IMR-90 (cell line): ENCODE results near the gene PHC2. TPM values are rescaled to one million over a fixed set of nuclear protein-coding genes. Genes with fewer than 3 reads are reported as not detected.

Experiments
- ATAC-seq: fragments of 200-7000 bp; cut with Tn5 transposase; 2 replicates; pipeline ENCODE4 v1.9.1; 2020; ENCODE audit warnings: low read depth, mild to moderate bottlenecking, moderate library complexity
- BruUV-seq: library from RNA; stranded (reverse); fragments of 400-500 nt; replicated peaks from 2 replicates; lab custom pipeline; 2021; lab: Mats Ljungman, UMichigan
- CTCF ChIA-PET: fragments of 300-600 bp; formaldehyde crosslinking; extraction: SDS; loops from one replicate; lab custom pipeline; 2021; ENCODE audit warnings: antibody characterized with exemption; lab: Yijun Ruan, JAX
- POLR2A ChIA-PET: fragments of 300-600 bp; sonication (Branson Sonifier 250); formaldehyde crosslinking; loops from one replicate; lab custom pipeline; 2022; ENCODE audit warnings: antibody characterized with exemption; ENCODE audit not compliant: unreplicated experiment; lab: Charles Lee
- DNase-seq: peaks from one replicate; pipeline ENCODE4 v3.0.0; 2013
- H2AFZ ChIP-seq: replicated peaks from 2 replicates; pipeline ENCODE3; 2013; ENCODE audit warnings: low read length, mild to moderate bottlenecking; ENCODE audit not compliant: poor library complexity
- H2AK5ac ChIP-seq: 2 replicates; pipeline ENCODE4 v1.6.1; 2013; ENCODE audit warnings: low read depth, low read length, inconsistent platforms
- H2AK9ac ChIP-seq: replicated peaks from 2 replicates; pipeline ENCODE3; 2013; ENCODE audit warnings: mild to moderate bottlenecking, low read depth, low read length, moderate library complexity; ENCODE audit not compliant: poor library complexity
- H2BK120ac ChIP-seq: 2 replicates; pipeline ENCODE4 v1.6.1; 2013; ENCODE audit warnings: low read depth, low read length, inconsistent platforms
- H2BK15ac ChIP-seq: 3 replicates; pipeline ENCODE4 v1.6.1; 2013; ENCODE audit warnings: low read depth, low read length, inconsistent platforms
- H2BK20ac ChIP-seq: 2 replicates; pipeline ENCODE4 v1.6.1; 2013; ENCODE audit warnings: low read depth, mild to moderate bottlenecking, inconsistent platforms, low read length, moderate library complexity
- H2BK5ac ChIP-seq: 2 replicates; pipeline ENCODE4 v1.6.1; 2013; ENCODE audit warnings: mild to moderate bottlenecking, low read depth, low read length, inconsistent platforms; ENCODE audit not compliant: poor library complexity, severe bottlenecking
- H3K14ac ChIP-seq: replicated peaks from 2 replicates; pipeline ENCODE4 v1.6.1; 2013; ENCODE audit warnings: low read depth, low read length, inconsistent platforms
- H3K18ac ChIP-seq: 2 replicates; pipeline ENCODE4 v1.6.1; 2013; ENCODE audit warnings: low read depth, low read length, control low read depth
- H3K23ac ChIP-seq: 2 replicates; pipeline ENCODE4 v1.6.1; 2013; ENCODE audit warnings: low read depth, low read length, inconsistent platforms
- H3K27ac ChIP-seq: 2 replicates; pipeline ENCODE4 v1.5.1; 2013; ENCODE audit warnings: mild to moderate bottlenecking, control low read depth, low read length; ENCODE audit not compliant: insufficient read depth
- H3K27me3 ChIP-seq: 2 replicates; pipeline ENCODE4 v1.6.1; 2013; ENCODE audit warnings: low read length; ENCODE audit not compliant: control insufficient read depth, insufficient read depth
- H3K36me3 ChIP-seq: 2 replicates; pipeline ENCODE4 v1.6.1; 2013; ENCODE audit warnings: low read length, mixed read lengths; ENCODE audit not compliant: control insufficient read depth, insufficient read depth
- H3K4ac ChIP-seq: 2 replicates; pipeline ENCODE4 v1.6.1; 2013; ENCODE audit warnings: low read depth, low read length, inconsistent platforms
- H3K4me1 ChIP-seq: 2 replicates; pipeline ENCODE4 v1.6.1; 2013; ENCODE audit warnings: low read length, mixed read lengths; ENCODE audit not compliant: control insufficient read depth, insufficient read depth
- H3K4me2 ChIP-seq: 2 replicates; pipeline ENCODE4 v1.6.1; 2013; ENCODE audit warnings: low read depth, mild to moderate bottlenecking, control low read depth, low read length, moderate library complexity
- H3K4me3 ChIP-seq: 2 replicates; pipeline ENCODE4 v1.5.1; 2013; ENCODE audit warnings: low read depth, mild to moderate bottlenecking, control low read depth, low read length, moderate library complexity; ENCODE audit not compliant: insufficient read depth
- H3K56ac ChIP-seq: 2 replicates; pipeline ENCODE4 v1.6.1; 2013; ENCODE audit warnings: low read length, inconsistent platforms; ENCODE audit not compliant: insufficient read depth; ENCODE audit errors: extremely low read depth
- H3K79me1 ChIP-seq, 2 experiments: 2 replicates each; pipeline ENCODE4 v1.6.1; 2013; ENCODE audit warnings: low read length in 2 of 2, inconsistent platforms in 1 of 2, low read depth in 1 of 2
- H3K9ac ChIP-seq: 2 replicates; pipeline ENCODE4 v1.6.1; 2013; ENCODE audit warnings: low read depth, low read length, control low read depth
- H3K9me1 ChIP-seq: 2 replicates; pipeline ENCODE4 v1.6.1; 2013; ENCODE audit warnings: low read length, inconsistent platforms; ENCODE audit not compliant: insufficient read depth
- H3K9me3 ChIP-seq: 2 replicates; pipeline ENCODE4 v1.6.1; 2013; ENCODE audit warnings: low read length; ENCODE audit not compliant: control insufficient read depth, insufficient read depth
- H4K20me1 ChIP-seq: 2 replicates; pipeline ENCODE4 v1.6.1; 2013; ENCODE audit warnings: low read length, inconsistent platforms; ENCODE audit not compliant: insufficient read depth
- H4K5ac ChIP-seq: 2 replicates; pipeline ENCODE4 v1.6.1; 2013; ENCODE audit warnings: mild to moderate bottlenecking, low read depth, low read length, control low read depth
- H4K8ac ChIP-seq, 2 experiments: 2 replicates each; pipeline ENCODE4 v1.6.1; 2013; ENCODE audit warnings: low read depth in 2 of 2, low read length in 2 of 2, control low read depth in 1 of 2, inconsistent platforms in 1 of 2
- H4K91ac ChIP-seq: 2 replicates; pipeline ENCODE4 v1.6.1; 2013; ENCODE audit warnings: low read depth, low read length, inconsistent platforms; ENCODE audit not compliant: insufficient read depth
- BHLHE40 ChIP-seq: fragments of 150-350 bp; IDR thresholded peaks from 2 replicates; pipeline ENCODE4 v1.6.1; 2016; ENCODE audit warnings: mild to moderate bottlenecking, low read depth, low read length
- CEBPB ChIP-seq: IDR thresholded peaks from 2 replicates; pipeline ENCODE4 v1.6.1; 2012; ENCODE audit warnings: low read depth, low read length, improper control_type of control experiment
- CHD1 ChIP-seq: IDR thresholded peaks from 2 replicates; pipeline ENCODE4 v1.6.1; 2012; ENCODE audit warnings: low read depth, low read length, improper control_type of control experiment
- CTCF ChIP-seq: conservative IDR thresholded peaks from 2 replicates; pipeline ENCODE4 v1.5.1; 2012; ENCODE audit warnings: mild to moderate bottlenecking, low read depth, low read length, improper control_type of control experiment
- FOS ChIP-seq: fragments of 150-350 bp; IDR thresholded peaks from 2 replicates; pipeline ENCODE4 v1.6.1; 2016; ENCODE audit warnings: low read depth, low read length
- MAFK ChIP-seq: IDR thresholded peaks from 2 replicates; pipeline ENCODE4 v1.6.1; 2012; ENCODE audit warnings: low read depth, low read length, improper control_type of control experiment
- MAZ ChIP-seq: IDR thresholded peaks from 2 replicates; pipeline ENCODE4 v1.6.1; 2012; ENCODE audit warnings: low read depth, mild to moderate bottlenecking, low read length, improper control_type of control experiment, moderate library complexity, borderline replicate concordance
- RAD21 ChIP-seq: IDR thresholded peaks from 2 replicates; pipeline ENCODE4 v1.6.1; 2012; ENCODE audit warnings: low read length, improper control_type of control experiment
- RCOR1 ChIP-seq: IDR thresholded peaks from 2 replicates; pipeline ENCODE4 v1.6.1; 2012; ENCODE audit warnings: mild to moderate bottlenecking, low read length, improper control_type of control experiment; ENCODE audit not compliant: insufficient replicate concordance
- WGBS, 2 experiments: methylation state at CpG; one replicate each; pipeline versions ENCODE4 v1.1.5 to v1.1.7; 2013; ENCODE audit warnings: missing lambda C conversion rate in 2 of 2; ENCODE audit not compliant: insufficient read length in 1 of 2; ENCODE audit errors: extremely low coverage in 2 of 2; 5-methylcytosine and 5-hydroxymethylcytosine counted together
- dilution Hi-C: fragments of 300-500 bp; cut with HindIII; formaldehyde crosslinking; loops from one replicate; pipeline ENCODE4 v1.14.3; 2018; ENCODE audit warnings: low sequenced_read_pairs; ENCODE audit not compliant: unreplicated experiment
- in situ Hi-C: fragments of 300-500 bp; cut with MboI; formaldehyde crosslinking; loops from 3 replicates; pipeline ENCODE4 v1.14.3; 2019; ENCODE audit warnings: low sequenced_read_pairs, inconsistent platforms, mixed read lengths
- intact Hi-C: fragments of 100-400 bp; cut with micrococcal nuclease; formaldehyde crosslinking; loops from 2 replicates; pipeline ENCODE4 v1.10.0; 2022
- polyA plus RNA-seq, 3 experiments: library from polyadenylated mRNA; depleted of rRNA; stranded (reverse); fragments of >200 nt; gene quantifications; 2 replicates each; pipeline ENCODE4 v1.2.3, GENCODE V29; 2012; ENCODE audit warnings: low replicate concordance in 1 of 3
- total RNA-seq: library from RNA; depleted of rRNA; stranded (reverse); fragments of >200 nt; gene quantifications from 2 replicates; pipeline ENCODE4 v1.2.3, GENCODE V29; 2012

The PHC2 gene
- total and polyA plus RNA-seq, 2 of the 4 experiments (the other 2 are of a cell fraction): 46.4 to 98.1 TPM

GRCh38 chr1:33328817-33329216 lies 102.1 kb downstream of the PHC2 start:
- Histone ChIP-seq H2BK120ac (no peak overlapping the region), H4K5ac (no peak overlapping the region), H3K27me3 (no peaks in the 10 kb centered on the region), H4K91ac (no peak overlapping the region), H2BK5ac (peak overlapping the region; percentile 0), H3K9me3 (no peaks in the 10 kb centered on the region), H4K8ac (no peak overlapping the region), H4K20me1 (peaks cover 90% of the 10 kb centered on the region), H3K4ac (no peak overlapping the region), H3K18ac (no peak overlapping the region), H3K4me3 (no peak overlapping the region), H3K36me3 (peaks cover 90% of the 10 kb centered on the region), H2AFZ (no peak overlapping the region), H3K4me2 (no peak overlapping the region), H3K9ac (no peak overlapping the region), H3K9me1 (peaks cover 22% of the 10 kb centered on the region), H3K27ac (peak overlapping the region; percentile 29; the same call in 1 of the 2 replicates), H3K79me1 (peaks cover 60 to 93% of the 10 kb centered on the region in 2 experiments), H3K14ac (no peak overlapping the region), H3K4me1 (peaks cover 30% of the 10 kb centered on the region), H3K56ac (no peak overlapping the region), H2BK20ac (no peak overlapping the region), H2AK9ac (peak overlapping the region; percentile 26), H2BK15ac (no peak overlapping the region), H3K23ac (no peak overlapping the region), H2AK5ac (no peak overlapping the region)
- DNase-seq (no peak), ATAC-seq (no peak)
- TF ChIP-seq RAD21 (no peak), MAFK (no peak), MAZ (no peak), CEBPB (no peak), BHLHE40 (no peak), FOS (no peak), RCOR1 (no peak), CTCF (no peak), CHD1 (no peak)
- no TSS peak for BruUV-seq
- dilution Hi-C loops: no loop called here
- intact Hi-C loops: loop anchor here (5.0 kb wide), 1 partner anchor 38 kb away; no protein-coding TSS in a partner anchor
- ChIA-PET POLR2A (no interaction called here), CTCF (interaction anchor here (1.0 kb wide), 2 partner anchors 14 to 127 kb away, joined by 3 read pairs; no protein-coding TSS in a partner anchor)
- in situ Hi-C loops: no loop called here
- 93% methylated on average over 6 of the region's 12 CpGs; no CpG with 5 or more reads in 1 of the 2 experiments for WGBS, 2 experiments
